ENCODE data around the gene GRM6. TPM values are rescaled to one million over a fixed set of nuclear protein-coding genes. Genes with fewer than 3 reads are reported as not detected.

Gene GRM6
- not detected for total RNA-seq

GRCh38 chr5:178994580-178995340, at the start of gene GRM6:
Gene GRM6, minus strand, starts transcription at chr5:178995320. Its CDS starts 376 bp downstream, at chr5:178994944.

GRCh38 chr5:179023528-179024189, 28.5 kb upstream of the GRM6 start, which contains the start of gene ZNF879:
Gene ZNF879, plus strand, starts transcription at chr5:179023804. Its CDS starts 1,201 bp downstream, at chr5:179025005.

GRCh38 chr5:178940569-178941360, 54.4 kb downstream of the GRM6 start, which contains the start of gene ZNF454:
Gene ZNF454, plus strand, starts transcription at chr5:178941198. Its CDS starts 1,594 bp downstream, at chr5:178942792.

Other genes starting within 250 kb of the GRM6 start
- 16.3 TPM for gene ZNF354B, start 135.4 kb downstream of the GRM6 start, total RNA-seq
- gene ZFP2, start 99.4 kb downstream of the GRM6 start, total RNA-seq: 3.6 TPM
- 6.9 TPM for gene ZNF454, start 54.1 kb downstream of the GRM6 start, total RNA-seq
- 6.1 TPM for gene ZNF879, start 28.5 kb upstream of the GRM6 start, total RNA-seq
- gene ZNF354C, start 65.1 kb upstream of the GRM6 start, total RNA-seq: 13.1 TPM